Mucosa of rectum (tissue), 2 donors: Measurements from ENCODE around the gene MTRR.
"Not testable (repeated sequence)": the region's sequence is repeated elsewhere in the genome, so short reads cannot be mapped to it uniquely, and the experiment has no call there.

ENCODE experiments used
- H3K27ac ChIP-seq, 2 donors: one replicate each; pipeline ENCODE4 v1.7.0; 2013; ENCODE audit warnings: inconsistent platforms in 2 of 2, low read depth in 2 of 2, low read length in 2 of 2
- H3K27me3 ChIP-seq, 2 donors: one replicate each; pipeline ENCODE4 v1.7.0; 2013; ENCODE audit warnings: low read length in 2 of 2; ENCODE audit not compliant: control insufficient read depth in 2 of 2, insufficient read depth in 2 of 2
- H3K36me3 ChIP-seq, 2 donors: one replicate each; pipeline ENCODE4 v1.7.0; 2013; ENCODE audit warnings: low read length in 2 of 2; ENCODE audit not compliant: control insufficient read depth in 2 of 2, insufficient read depth in 2 of 2
- H3K4me1 ChIP-seq, 2 donors: one replicate each; pipeline ENCODE4 v1.7.0; 2013; ENCODE audit warnings: low read length in 2 of 2, mild to moderate bottlenecking in 1 of 2; ENCODE audit not compliant: control insufficient read depth in 2 of 2, insufficient read depth in 2 of 2
- H3K4me3 ChIP-seq, 2 donors: one replicate each; pipeline ENCODE4 v1.7.0; 2013; ENCODE audit warnings: low read length in 2 of 2
- H3K9ac ChIP-seq, 2 donors: one replicate each; pipeline ENCODE4 v1.7.0; 2013; ENCODE audit warnings: low read length in 2 of 2, low read depth in 1 of 2, mild to moderate bottlenecking in 1 of 2
- H3K9me3 ChIP-seq, 2 donors: one replicate each; pipeline ENCODE4 v1.7.0; 2013; ENCODE audit warnings: low read length in 2 of 2; ENCODE audit not compliant: control insufficient read depth in 2 of 2
- donor health status: healthy.
- donor health status: Normal muscosa, but diverticular disease.

The MTRR gene

DNA sequence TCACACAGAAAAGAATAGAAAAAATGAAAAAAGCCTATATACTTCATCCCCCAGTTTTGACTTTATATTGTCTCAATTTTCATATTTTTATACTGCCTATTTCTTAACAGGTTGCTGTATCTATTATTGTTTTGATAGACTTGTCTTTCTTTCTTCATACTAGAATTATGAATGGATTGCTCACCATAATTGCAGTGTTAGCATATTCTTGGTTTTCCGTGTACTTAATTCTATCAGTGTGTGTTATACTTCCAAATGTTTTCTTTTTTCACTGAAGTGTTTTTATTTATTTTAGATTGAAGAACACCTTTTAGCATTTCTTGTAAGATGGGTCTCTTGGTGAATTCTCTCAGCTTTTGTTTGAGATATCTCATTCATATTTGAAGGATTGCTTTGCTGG lies 38.7 kb downstream of the MTRR start:
- H3K27ac ChIP-seq = no peak overlapping the region
- H3K36me3 ChIP-seq = peaks cover 12 to 15% of the 10 kb centered on the region in 2 donors

GRCh38 chr5:7908317-7908716 lies 39.4 kb downstream of the MTRR start:
- H3K9ac ChIP-seq = no peak overlapping the region
- peaks cover 4 to 7% of the 10 kb centered on the region in 2 donors for H3K9me3 ChIP-seq
- H3K4me1 ChIP-seq = no peaks in the 10 kb centered on the region
- H3K36me3 ChIP-seq = peaks cover 8 to 10% of the 10 kb centered on the region in 2 donors
- no peak overlapping the region for H3K27ac ChIP-seq
- H3K4me3 ChIP-seq = no peak overlapping the region
- no peaks in the 10 kb centered on the region for H3K27me3 ChIP-seq

More for the DNA sequence above, 38.7 kb downstream of the MTRR start:
- Histone ChIP-seq H3K27me3 (no peaks in the 10 kb centered on the region), H3K9me3 (peaks cover 4 to 7% of the 10 kb centered on the region in 2 donors), H3K9ac (no peak overlapping the region), H3K4me1 (no peaks in the 10 kb centered on the region), H3K4me3 (no peak overlapping the region)

- Histone ChIP-seq H3K9ac (no peak overlapping the region), H3K27me3 (no peaks in the 10 kb centered on the region), H3K36me3 (peaks cover 7% of the 10 kb centered on the region in 2 donors), H3K4me1 (no peaks in the 10 kb centered on the region), H3K9me3 (peaks cover 4 to 7% of the 10 kb centered on the region in 2 donors), H3K27ac (no peak overlapping the region), H3K4me3 (no peak overlapping the region)
Measured at GRCh38 chr5:7910738-7911428, 41.9 kb downstream of the MTRR start.

GRCh38 chr5:7911429-7911771 lies 42.5 kb downstream of the MTRR start:
- not testable (repeated sequence) for H3K4me3 ChIP-seq, H3K27me3 ChIP-seq, H3K9me3 ChIP-seq, H3K36me3 ChIP-seq, H3K9ac ChIP-seq, H3K27ac ChIP-seq, H3K4me1 ChIP-seq

GRCh38 chr5:7916171-7916804 lies 47.3 kb downstream of the MTRR start:
- no peaks in the 10 kb centered on the region for H3K9me3 ChIP-seq

GRCh38 chr5:7917130-7918123 lies 48.5 kb downstream of the MTRR start:
- H3K4me1 ChIP-seq = no peaks in the 10 kb centered on the region
- no peaks in the 10 kb centered on the region for H3K36me3 ChIP-seq
- H3K27ac ChIP-seq = no peak overlapping the region
- no peaks in the 10 kb centered on the region for H3K27me3 ChIP-seq
- H3K4me3 ChIP-seq = no peak overlapping the region
- no peak overlapping the region for H3K9ac ChIP-seq
- H3K9me3 ChIP-seq = no peaks in the 10 kb centered on the region

More at GRCh38 chr5:7916171-7916804, 47.3 kb downstream of the MTRR start:
- no peak overlapping the region for H3K9ac ChIP-seq
- H3K27ac ChIP-seq = no peak overlapping the region
- H3K4me1 ChIP-seq = no peaks in the 10 kb centered on the region
- H3K4me3 ChIP-seq = no peak overlapping the region
- no peaks in the 10 kb centered on the region for H3K27me3 ChIP-seq
- H3K36me3 ChIP-seq = no peaks in the 10 kb centered on the region

- H3K4me3 ChIP-seq = no peak overlapping the region
- no peak overlapping the region for H3K9ac ChIP-seq
- no peaks in the 10 kb centered on the region for H3K36me3 ChIP-seq
- no peaks in the 10 kb centered on the region for H3K4me1 ChIP-seq
- H3K27ac ChIP-seq = no peak overlapping the region
- H3K27me3 ChIP-seq = no peaks in the 10 kb centered on the region
- H3K9me3 ChIP-seq = no peaks in the 10 kb centered on the region
Measured at GRCh38 chr5:7925961-7926695, 57.2 kb downstream of the MTRR start.

- Histone ChIP-seq H3K4me1 (no peaks in the 10 kb centered on the region), H3K36me3 (no peaks in the 10 kb centered on the region), H3K27me3 (no peaks in the 10 kb centered on the region), H3K9me3 (no peaks in the 10 kb centered on the region), H3K27ac (no peak overlapping the region), H3K4me3 (no peak overlapping the region), H3K9ac (no peak overlapping the region)
Measured at GRCh38 chr5:7926720-7927119, 57.8 kb downstream of the MTRR start.

- Histone ChIP-seq H3K27ac (no peak overlapping the region), H3K4me3 (no peak overlapping the region), H3K4me1 (no peaks in the 10 kb centered on the region), H3K27me3 (no peaks in the 10 kb centered on the region), H3K36me3 (no peaks in the 10 kb centered on the region), H3K9me3 (no peaks in the 10 kb centered on the region), H3K9ac (no peak overlapping the region)
Measured at GRCh38 chr5:7927466-7928375, 58.8 kb downstream of the MTRR start.
